PC-3 (cell line): Measurements from ENCODE around the gene MAGEF1. TPM values are rescaled to one million over a fixed set of nuclear protein-coding genes. Genes with fewer than 3 reads are reported as not detected.

ENCODE experiments used
- ATAC-seq: fragments of 200-7000 bp; cut with Tn5 transposase; 2 replicates; pipeline ENCODE4 v1.9.1; 2020; ENCODE audit warnings: mild to moderate bottlenecking, moderate library complexity
- BruUV-seq: library from RNA; stranded (reverse); fragments of 400-500 nt; replicated peaks from 2 replicates; lab custom pipeline; 2021; lab: Mats Ljungman, UMichigan
- CTCF ChIA-PET: fragments of 300-600 bp; sonication (Branson Sonifier 250); formaldehyde crosslinking; loops from one replicate; lab custom pipeline; 2022; ENCODE audit warnings: antibody characterized with exemption; lab: Charles Lee
- POLR2A ChIA-PET: fragments of 300-600 bp; sonication (Branson Sonifier 250); formaldehyde crosslinking; loops from one replicate; lab custom pipeline; 2022; ENCODE audit warnings: antibody characterized with exemption; ENCODE audit not compliant: unreplicated experiment; lab: Charles Lee
- DNase-seq: peaks from one replicate; pipeline ENCODE4 v3.0.0-alpha.2; 2015
- H2AFZ ChIP-seq: fragments of 300-600 bp; sonication (generic); 2 replicates; pipeline ENCODE4 v1.6.0; 2016; ENCODE audit warnings: antibody characterized with exemption, low read length
- H3F3A ChIP-seq: fragments of 300-600 bp; sonication (generic); one replicate; pipeline ENCODE4 v1.6.0; 2017; ENCODE audit warnings: antibody characterized with exemption, low read length, control low read depth, mild to moderate bottlenecking; ENCODE audit not compliant: unreplicated experiment
- H3K27ac ChIP-seq: fragments of 300-600 bp; sonication (generic); 2 replicates; pipeline ENCODE4 v1.5.1; 2016; ENCODE audit warnings: mild to moderate bottlenecking, low read length
- H3K27me3 ChIP-seq: fragments of 300-600 bp; sonication (generic); 2 replicates; pipeline ENCODE4 v1.6.1; 2016; ENCODE audit warnings: low read length, mixed read lengths
- H3K36me3 ChIP-seq: fragments of 300-600 bp; sonication (generic); 2 replicates; pipeline ENCODE4 v1.6.1; 2016; ENCODE audit warnings: low read depth, mixed run types, low read length, mixed read lengths
- H3K4me1 ChIP-seq: fragments of 300-600 bp; sonication (generic); 2 replicates; pipeline ENCODE4 v1.5.1; 2016; ENCODE audit warnings: low read length; ENCODE audit not compliant: insufficient read depth
- H3K4me2 ChIP-seq: fragments of 300-600 bp; sonication (generic); 2 replicates; pipeline ENCODE4 v1.6.0; 2016; ENCODE audit warnings: low read length
- H3K4me3 ChIP-seq: fragments of 300-600 bp; sonication (generic); 2 replicates; pipeline ENCODE4 v1.5.1; 2016; ENCODE audit warnings: mild to moderate bottlenecking, low read length, mixed read lengths
- H3K79me2 ChIP-seq: fragments of 300-600 bp; sonication (generic); 2 replicates; pipeline ENCODE4 v1.6.1; 2017; ENCODE audit warnings: low read length, mixed read lengths
- H3K9ac ChIP-seq: fragments of 300-600 bp; sonication (generic); 2 replicates; pipeline ENCODE4 v1.6.0; 2016; ENCODE audit warnings: mild to moderate bottlenecking, low read length
- H3K9me2 ChIP-seq: fragments of 300-600 bp; sonication (generic); replicated peaks from 2 replicates; pipeline ENCODE4 v1.6.1; 2016; ENCODE audit warnings: mixed run types, low read length, mixed read lengths
- H3K9me3 ChIP-seq: fragments of 300-600 bp; sonication (generic); 2 replicates; pipeline ENCODE4 v1.6.1; 2016; ENCODE audit warnings: low read length, mixed read lengths
- H4K20me1 ChIP-seq: fragments of 300-600 bp; sonication (generic); 2 replicates; pipeline ENCODE4 v1.6.1; 2016; ENCODE audit warnings: low read length, mixed read lengths
- CTCF ChIP-seq: fragments of 300-600 bp; sonication (generic); conservative IDR thresholded peaks from 2 replicates; pipeline ENCODE4 v1.5.1; 2017; ENCODE audit warnings: antibody characterized with exemption, low read depth, mild to moderate bottlenecking, low read length
- EZH2 ChIP-seq: fragments of 300-600 bp; sonication (generic); IDR thresholded peaks from one replicate; pipeline ENCODE4 v1.6.1; 2017; ENCODE audit warnings: antibody characterized with exemption, mild to moderate bottlenecking, low read length; ENCODE audit not compliant: unreplicated experiment
- EZH2phosphoT487 ChIP-seq: fragments of 300-600 bp; sonication (generic); IDR thresholded peaks from 2 replicates; pipeline ENCODE4 v1.6.1; 2018; ENCODE audit warnings: mild to moderate bottlenecking, antibody characterized with exemption, low read length, borderline replicate concordance
- intact Hi-C: fragments of 100-400 bp; cut with micrococcal nuclease; formaldehyde crosslinking; loops from 2 replicates; pipeline ENCODE4 v1.9.0; 2023
- total RNA-seq: library from RNA; depleted of rRNA; stranded (reverse); fragments of >200 nt; gene quantifications from 2 replicates; pipeline ENCODE4 v1.2.3, GENCODE V29; 2014

The MAGEF1 gene
- total RNA-seq, 1 experiment from 2014 or later, result 43.6 TPM

- Histone ChIP-seq H3F3A (no peaks in the 10 kb centered on the region), H2AFZ (no peak overlapping the region), H3K27ac (no peak overlapping the region), H3K9me2 (no peaks in the 10 kb centered on the region), H3K27me3 (no peaks in the 10 kb centered on the region), H3K79me2 (no peaks in the 10 kb centered on the region), H3K9ac (no peak overlapping the region), H3K4me3 (no peak overlapping the region), H4K20me1 (no peaks in the 10 kb centered on the region), H3K9me3 (no peaks in the 10 kb centered on the region), H3K4me2 (no peak overlapping the region), H3K4me1 (no peaks in the 10 kb centered on the region), H3K36me3 (no peaks in the 10 kb centered on the region)
- POLR2A ChIA-PET, result no interaction called here
- ATAC-seq (no peak), DNase-seq (no peak)
- no peak for TF ChIP-seq EZH2
- TF ChIP-seq CTCF, result no peak
- TF ChIP-seq EZH2phosphoT487, result no peak
- intact Hi-C loops, result no loop called here
- CTCF ChIA-PET, result no interaction called here
- no TSS peak for BruUV-seq
These were observed 15.2 kb downstream of the MAGEF1 start for GRCh38 chr3:184696697-184697096.

- BruUV-seq, result no TSS peak
- no peaks in the 10 kb centered on the region for H3K27me3 ChIP-seq
- ChIA-PET POLR2A (no interaction called here), CTCF (no interaction called here)
- ATAC-seq (no peak), DNase-seq (no peak)
- no peaks in the 10 kb centered on the region for H3K79me2 ChIP-seq
- no peaks in the 10 kb centered on the region for H3K36me3 ChIP-seq
- no peak overlapping the region for H2AFZ ChIP-seq
- intact Hi-C loops, result no loop called here
- TF ChIP-seq CTCF (no peak), EZH2 (no peak), EZH2phosphoT487 (no peak)
- H4K20me1 ChIP-seq, result no peaks in the 10 kb centered on the region
- H3F3A ChIP-seq, result no peaks in the 10 kb centered on the region
- no peak overlapping the region for H3K27ac ChIP-seq
- no peaks in the 10 kb centered on the region for H3K9me3 ChIP-seq
- no peaks in the 10 kb centered on the region for H3K4me1 ChIP-seq
- H3K4me2 ChIP-seq, result no peak overlapping the region
- no peak overlapping the region for H3K9ac ChIP-seq
- H3K9me2 ChIP-seq, result no peaks in the 10 kb centered on the region
- H3K4me3 ChIP-seq, result no peak overlapping the region
These were observed 17.1 kb downstream of the MAGEF1 start for GRCh38 chr3:184694716-184695115.

DNA sequence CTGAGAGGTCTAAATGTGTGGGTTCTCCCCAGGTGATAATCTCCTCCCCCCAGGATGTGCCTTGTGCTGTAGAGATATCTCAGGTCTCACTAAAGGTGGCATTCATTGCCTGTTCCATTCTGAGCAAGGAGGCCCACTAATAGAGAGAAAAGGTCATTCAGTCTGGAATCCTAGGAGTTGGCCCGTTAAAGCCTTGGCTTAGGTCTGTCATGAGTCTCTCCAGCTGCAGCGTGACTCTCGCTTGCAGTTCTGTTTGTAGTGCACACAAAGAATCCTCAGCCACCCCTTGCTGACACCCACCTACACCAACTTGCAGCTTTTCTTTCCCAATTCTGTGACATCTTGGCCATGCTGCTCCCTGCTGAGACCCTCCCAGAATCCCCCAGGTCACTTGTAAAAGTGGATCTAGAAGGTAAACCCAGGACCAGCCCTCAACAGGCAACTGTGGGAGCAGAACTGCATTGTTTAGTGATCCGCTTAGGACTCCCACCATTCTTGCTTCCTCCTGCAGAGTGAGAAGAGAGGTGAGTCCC is 17.7 kb downstream of the MAGEF1 start:
- Histone ChIP-seq H3K27me3 (no peaks in the 10 kb centered on the region), H3K9me2 (no peaks in the 10 kb centered on the region), H3K9me3 (no peaks in the 10 kb centered on the region), H3K27ac (no peak overlapping the region), H2AFZ (no peak overlapping the region), H4K20me1 (no peaks in the 10 kb centered on the region), H3K4me3 (no peak overlapping the region), H3K9ac (no peak overlapping the region), H3F3A (no peaks in the 10 kb centered on the region), H3K36me3 (no peaks in the 10 kb centered on the region), H3K79me2 (no peaks in the 10 kb centered on the region), H3K4me1 (no peaks in the 10 kb centered on the region), H3K4me2 (no peak overlapping the region)
- DNase-seq (no peak), ATAC-seq (no peak)
- intact Hi-C loops, result no loop called here
- TF ChIP-seq EZH2 (no peak), CTCF (no peak), EZH2phosphoT487 (no peak)
- no TSS peak for BruUV-seq
- POLR2A ChIA-PET, result interaction anchor here (0.7 kb wide), 1 partner anchor 48 kb away, joined by 3 read pairs; no protein-coding TSS in a partner anchor
- CTCF ChIA-PET, result no interaction called here
